Medulla oblongata (tissue), 1 donor: ENCODE results near the gene TTC38.
A peak's percentile ranks its signal among the peaks of the same experiment; 100 is the strongest.

Source experiments
- DNase-seq: peaks from one replicate; pipeline ENCODE4 v3.0.0-alpha.2; 2015; ENCODE audit errors: extremely low spot score

Gene TTC38

GRCh38 chr22:46329616-46330015 is 61.8 kb downstream of the TTC38 start:
- DNase-seq = no peak

- no peak for DNase-seq
These were observed 62.6 kb downstream of the TTC38 start for GRCh38 chr22:46330426-46330825.

GRCh38 chr22:46331496-46331895 is 63.7 kb downstream of the TTC38 start:
- DNase-seq = no peak

- DNase-seq = peak; percentile 88
These were observed 67.7 kb downstream of the TTC38 start, which contains the start of gene TRMU for GRCh38 chr22:46335201-46336118. Gene TRMU, plus strand, starts transcription at chr22:46335714. Its CDS starts 51 bp downstream, at chr22:46335765.

- no peak for DNase-seq
These were observed 68.6 kb downstream of the TTC38 start for GRCh38 chr22:46336119-46337078.

GRCh38 chr22:46337870-46338269 is 70.1 kb downstream of the TTC38 start:
- DNase-seq = no peak

GRCh38 chr22:46338636-46339035 is 70.8 kb downstream of the TTC38 start:
- DNase-seq = no peak

GRCh38 chr22:46339956-46340355 is 72.1 kb downstream of the TTC38 start:
- DNase-seq = no peak

GRCh38 chr22:46340676-46341075 is 72.9 kb downstream of the TTC38 start:
- no peak for DNase-seq
